GM23338 (cell line): ENCODE measurements around the gene DENND2A. TPM values are rescaled to one million over a fixed set of nuclear protein-coding genes. Genes with fewer than 3 reads are reported as not detected.

ENCODE experiments used
- ATAC-seq: fragments of 200-7000 bp; cut with Tn5 transposase; 3 replicates; pipeline ENCODE4 v1.9.1; 2020
- DNase-seq: peaks from one replicate; pipeline ENCODE4 v3.0.0-alpha.2; 2015; ENCODE audit warnings: low spot score
- H2AFZ ChIP-seq: fragments of 200-600 bp; sonication (generic); 2 replicates; pipeline ENCODE4 v1.8.0; 2016; ENCODE audit warnings: antibody characterized with exemption, mild to moderate bottlenecking, moderate library complexity
- H3F3A ChIP-seq: fragments of 200-600 bp; sonication (generic); replicated peaks from 2 replicates; pipeline ENCODE4 v1.8.0; 2017; ENCODE audit warnings: antibody characterized with exemption, mixed run types, low read depth
- H3K27ac ChIP-seq: fragments of 200-600 bp; sonication (generic); 2 replicates; pipeline ENCODE4 v1.6.1; 2016; ENCODE audit warnings: low read depth
- H3K27me3 ChIP-seq: fragments of 200-600 bp; sonication (generic); 2 replicates; pipeline ENCODE4 v1.8.0; 2016; ENCODE audit warnings: mild to moderate bottlenecking, mixed run types, moderate library complexity; ENCODE audit not compliant: insufficient read depth
- H3K36me3 ChIP-seq: fragments of 200-600 bp; sonication (generic); 2 replicates; pipeline ENCODE4 v1.8.0; 2016; ENCODE audit warnings: mild to moderate bottlenecking; ENCODE audit not compliant: insufficient read depth
- H3K4me1 ChIP-seq: fragments of 200-600 bp; sonication (generic); 2 replicates; pipeline ENCODE4 v1.8.0; 2016; ENCODE audit warnings: mild to moderate bottlenecking, moderate library complexity; ENCODE audit not compliant: insufficient read depth
- H3K4me2 ChIP-seq: fragments of 200-600 bp; sonication (generic); 2 replicates; pipeline ENCODE4 v1.7.1; 2017; ENCODE audit warnings: mixed run types
- H3K4me3 ChIP-seq: fragments of 200-600 bp; sonication (generic); 2 replicates; pipeline ENCODE4 v1.6.1; 2016; ENCODE audit warnings: mixed run types
- H3K79me2 ChIP-seq: fragments of 200-600 bp; sonication (generic); replicated peaks from 2 replicates; pipeline ENCODE4 v1.8.0; 2017; ENCODE audit warnings: mild to moderate bottlenecking; ENCODE audit not compliant: insufficient read depth
- H3K9me2 ChIP-seq: fragments of 200-600 bp; sonication (generic); 2 replicates; pipeline ENCODE4 v1.8.0; 2017; ENCODE audit not compliant: insufficient read depth
- H4K20me1 ChIP-seq: fragments of 200-600 bp; sonication (generic); replicated peaks from 2 replicates; pipeline ENCODE4 v1.8.0; 2017; ENCODE audit warnings: mild to moderate bottlenecking; ENCODE audit not compliant: insufficient read depth
- H3K27ac Mint-ChIP-seq: 2 replicates; pipeline ENCODE4 v1.8.0; 2020; ENCODE audit warnings: inconsistent platforms, mild to moderate bottlenecking, moderate library complexity, mixed read lengths
- H3K27me3 Mint-ChIP-seq: 3 replicates; pipeline ENCODE4 v1.8.0; 2022; ENCODE audit warnings: low read depth, mild to moderate bottlenecking, moderate library complexity, mixed read lengths, inconsistent platforms; ENCODE audit not compliant: insufficient read depth, poor library complexity
- H3K36me3 Mint-ChIP-seq: 3 replicates; pipeline ENCODE4 v1.8.0; 2021; ENCODE audit warnings: low read depth, mild to moderate bottlenecking, inconsistent platforms, moderate library complexity, mixed read lengths
- H3K4me1 Mint-ChIP-seq: 3 replicates; pipeline ENCODE4 v1.8.0; 2020; ENCODE audit warnings: mild to moderate bottlenecking, inconsistent platforms, mixed read lengths
- H3K4me3 Mint-ChIP-seq: 3 replicates; pipeline ENCODE4 v1.8.0; 2021; ENCODE audit warnings: moderate library complexity, mild to moderate bottlenecking, inconsistent platforms, mixed read lengths
- H3K9me3 Mint-ChIP-seq: 3 replicates; pipeline ENCODE4 v1.8.0; 2020; ENCODE audit warnings: moderate library complexity, mild to moderate bottlenecking, inconsistent platforms, mixed read lengths
- CREB1 ChIP-seq: fragments of 250-450 bp; sonication (Bioruptor Pico); IDR thresholded peaks from 2 replicates; pipeline ENCODE4 v1.5.0; 2020; ENCODE audit warnings: low read depth, mild to moderate bottlenecking, moderate library complexity
- EZH2 ChIP-seq: fragments of 200-600 bp; sonication (generic); IDR thresholded peaks from one replicate; pipeline ENCODE4 v1.8.0; 2017; ENCODE audit warnings: antibody characterized with exemption, mild to moderate bottlenecking, low read depth; ENCODE audit not compliant: unreplicated experiment
- EZH2phosphoT487 ChIP-seq: fragments of 200-600 bp; sonication (generic); IDR thresholded peaks from one replicate; pipeline ENCODE4 v1.8.1; 2018; ENCODE audit warnings: antibody characterized with exemption; ENCODE audit not compliant: unreplicated experiment
- JUNB ChIP-seq: IDR thresholded peaks from one replicate; pipeline ENCODE4 v1.6.1; 2016; ENCODE audit warnings: antibody characterized with exemption; ENCODE audit not compliant: unreplicated experiment
- NANOG ChIP-seq: IDR thresholded peaks from 2 replicates; pipeline ENCODE4 v1.6.1; 2016; ENCODE audit warnings: antibody characterized with exemption, borderline replicate concordance
- POLR2AphosphoS5 ChIP-seq: IDR thresholded peaks from 2 replicates; pipeline ENCODE4 v1.6.1; 2016; ENCODE audit warnings: antibody characterized with exemption, low read depth
- STAT1 ChIP-seq: IDR thresholded peaks from one replicate; pipeline ENCODE4 v1.6.1; 2016; ENCODE audit warnings: antibody characterized with exemption; ENCODE audit not compliant: unreplicated experiment
- ZNF114 ChIP-seq: fragments of 250-450 bp; sonication (Bioruptor Pico); IDR thresholded peaks from 2 replicates; pipeline ENCODE4 v1.5.0; 2020; ENCODE audit warnings: mild to moderate bottlenecking, moderate library complexity
- ZNF331 ChIP-seq: fragments of 250-450 bp; sonication (Bioruptor Pico); IDR thresholded peaks from 2 replicates; pipeline ENCODE4 v1.5.0; 2020; ENCODE audit warnings: low read depth, mild to moderate bottlenecking, moderate library complexity
- polyA plus RNA-seq: library from polyadenylated mRNA; unstranded; fragments of >200 nt; fragmentation: Nextera tagmentation; extraction: Ambion mirVana; gene quantifications from 2 replicates; pipeline ENCODE4 v1.2.1, GENCODE V29; 2016
- total RNA-seq: library from RNA; depleted of rRNA; stranded (reverse); fragments of >200 nt; shearing (Covaris generic); gene quantifications from 2 replicates; pipeline ENCODE4 v1.2.3, GENCODE V29; 2014
- TF ChIP-seq, protein P1 (sequence below): fragments of 250-450 bp; sonication (Bioruptor Pico); IDR thresholded peaks from 2 replicates; pipeline ENCODE4 v1.5.0; 2020; ENCODE audit warnings: mild to moderate bottlenecking, moderate library complexity
- TF ChIP-seq, protein P2 (sequence below): IDR thresholded peaks from one replicate; pipeline ENCODE4 v1.6.1; 2018; ENCODE audit warnings: antibody characterized with exemption; ENCODE audit not compliant: unreplicated experiment
- TF ChIP-seq, protein P3 (sequence below), 2 experiments: fragments of 200-600 bp in 1 of 2; sonication (generic) in 1 of 2; conservative IDR thresholded peaks; 2 replicates each; pipeline versions ENCODE4 v1.5.1 to v1.6.1; 2016 to 2017; ENCODE audit warnings: antibody characterized with exemption in 2 of 2, low read depth in 2 of 2, mild to moderate bottlenecking in 2 of 2, moderate library complexity in 1 of 2
- TF ChIP-seq, protein P4 (sequence below): IDR thresholded peaks from 2 replicates; pipeline ENCODE4 v1.6.1; 2016; ENCODE audit warnings: antibody characterized with exemption

DENND2A gene
- total and polyA plus RNA-seq, 2 experiments from 2014 or later: 1.7 to 5.6 TPM

DNA sequence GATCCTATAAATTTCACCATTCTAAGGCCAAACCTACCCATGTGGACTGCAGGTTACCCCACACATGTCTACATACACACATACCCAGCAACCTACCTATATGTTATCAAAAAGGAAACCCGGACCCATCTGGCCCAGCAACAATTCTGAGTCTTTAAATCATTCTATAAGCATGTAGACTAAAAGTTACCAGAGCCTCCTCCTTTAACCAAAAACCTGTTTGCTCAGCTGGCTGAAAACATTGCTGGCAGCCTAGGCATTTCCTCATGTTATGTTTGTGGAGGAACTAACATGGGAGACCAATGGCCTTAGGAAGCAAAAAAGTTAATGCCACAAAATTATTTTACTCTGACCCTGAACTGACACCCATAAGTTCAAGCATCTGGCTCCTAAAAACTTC is 26.9 kb upstream of the DENND2A start:
- peaks cover 12% of the 10 kb centered on the region for H3K4me1 Mint-ChIP-seq
- H3F3A ChIP-seq: 0 out of 2 replicates have a peak, but pooled peaks cover 3% of the 10 kb centered on the region
- H3K27ac ChIP-seq: no peak overlapping the region
- H3K27ac Mint-ChIP-seq: no peak overlapping the region
- H3K27me3 Mint-ChIP-seq: peaks cover 12% of the 10 kb centered on the region
- H3K79me2 ChIP-seq: no peaks in the 10 kb centered on the region
- H3K9me3 Mint-ChIP-seq: no peaks in the 10 kb centered on the region; the same call in 2 of the 3 replicates
- no peak overlapping the region for H3K4me2 ChIP-seq
- H3K36me3 ChIP-seq: no peaks in the 10 kb centered on the region
- peaks cover 16% of the 10 kb centered on the region; the same call in 1 of the 2 replicates for H3K4me1 ChIP-seq
- H3K4me3 Mint-ChIP-seq: no peak overlapping the region
- TF ChIP-seq EZH2phosphoT487 (no peak), JUNB (no peak), STAT1 (no peak), EZH2 (no peak), POLR2AphosphoS5 (no peak), CREB1 (no peak), ZNF114 (no peak), NANOG (no peak), ZNF331 (CRISPR knock-in tag) (no peak)
- TF ChIP-seq, protein P1, sequence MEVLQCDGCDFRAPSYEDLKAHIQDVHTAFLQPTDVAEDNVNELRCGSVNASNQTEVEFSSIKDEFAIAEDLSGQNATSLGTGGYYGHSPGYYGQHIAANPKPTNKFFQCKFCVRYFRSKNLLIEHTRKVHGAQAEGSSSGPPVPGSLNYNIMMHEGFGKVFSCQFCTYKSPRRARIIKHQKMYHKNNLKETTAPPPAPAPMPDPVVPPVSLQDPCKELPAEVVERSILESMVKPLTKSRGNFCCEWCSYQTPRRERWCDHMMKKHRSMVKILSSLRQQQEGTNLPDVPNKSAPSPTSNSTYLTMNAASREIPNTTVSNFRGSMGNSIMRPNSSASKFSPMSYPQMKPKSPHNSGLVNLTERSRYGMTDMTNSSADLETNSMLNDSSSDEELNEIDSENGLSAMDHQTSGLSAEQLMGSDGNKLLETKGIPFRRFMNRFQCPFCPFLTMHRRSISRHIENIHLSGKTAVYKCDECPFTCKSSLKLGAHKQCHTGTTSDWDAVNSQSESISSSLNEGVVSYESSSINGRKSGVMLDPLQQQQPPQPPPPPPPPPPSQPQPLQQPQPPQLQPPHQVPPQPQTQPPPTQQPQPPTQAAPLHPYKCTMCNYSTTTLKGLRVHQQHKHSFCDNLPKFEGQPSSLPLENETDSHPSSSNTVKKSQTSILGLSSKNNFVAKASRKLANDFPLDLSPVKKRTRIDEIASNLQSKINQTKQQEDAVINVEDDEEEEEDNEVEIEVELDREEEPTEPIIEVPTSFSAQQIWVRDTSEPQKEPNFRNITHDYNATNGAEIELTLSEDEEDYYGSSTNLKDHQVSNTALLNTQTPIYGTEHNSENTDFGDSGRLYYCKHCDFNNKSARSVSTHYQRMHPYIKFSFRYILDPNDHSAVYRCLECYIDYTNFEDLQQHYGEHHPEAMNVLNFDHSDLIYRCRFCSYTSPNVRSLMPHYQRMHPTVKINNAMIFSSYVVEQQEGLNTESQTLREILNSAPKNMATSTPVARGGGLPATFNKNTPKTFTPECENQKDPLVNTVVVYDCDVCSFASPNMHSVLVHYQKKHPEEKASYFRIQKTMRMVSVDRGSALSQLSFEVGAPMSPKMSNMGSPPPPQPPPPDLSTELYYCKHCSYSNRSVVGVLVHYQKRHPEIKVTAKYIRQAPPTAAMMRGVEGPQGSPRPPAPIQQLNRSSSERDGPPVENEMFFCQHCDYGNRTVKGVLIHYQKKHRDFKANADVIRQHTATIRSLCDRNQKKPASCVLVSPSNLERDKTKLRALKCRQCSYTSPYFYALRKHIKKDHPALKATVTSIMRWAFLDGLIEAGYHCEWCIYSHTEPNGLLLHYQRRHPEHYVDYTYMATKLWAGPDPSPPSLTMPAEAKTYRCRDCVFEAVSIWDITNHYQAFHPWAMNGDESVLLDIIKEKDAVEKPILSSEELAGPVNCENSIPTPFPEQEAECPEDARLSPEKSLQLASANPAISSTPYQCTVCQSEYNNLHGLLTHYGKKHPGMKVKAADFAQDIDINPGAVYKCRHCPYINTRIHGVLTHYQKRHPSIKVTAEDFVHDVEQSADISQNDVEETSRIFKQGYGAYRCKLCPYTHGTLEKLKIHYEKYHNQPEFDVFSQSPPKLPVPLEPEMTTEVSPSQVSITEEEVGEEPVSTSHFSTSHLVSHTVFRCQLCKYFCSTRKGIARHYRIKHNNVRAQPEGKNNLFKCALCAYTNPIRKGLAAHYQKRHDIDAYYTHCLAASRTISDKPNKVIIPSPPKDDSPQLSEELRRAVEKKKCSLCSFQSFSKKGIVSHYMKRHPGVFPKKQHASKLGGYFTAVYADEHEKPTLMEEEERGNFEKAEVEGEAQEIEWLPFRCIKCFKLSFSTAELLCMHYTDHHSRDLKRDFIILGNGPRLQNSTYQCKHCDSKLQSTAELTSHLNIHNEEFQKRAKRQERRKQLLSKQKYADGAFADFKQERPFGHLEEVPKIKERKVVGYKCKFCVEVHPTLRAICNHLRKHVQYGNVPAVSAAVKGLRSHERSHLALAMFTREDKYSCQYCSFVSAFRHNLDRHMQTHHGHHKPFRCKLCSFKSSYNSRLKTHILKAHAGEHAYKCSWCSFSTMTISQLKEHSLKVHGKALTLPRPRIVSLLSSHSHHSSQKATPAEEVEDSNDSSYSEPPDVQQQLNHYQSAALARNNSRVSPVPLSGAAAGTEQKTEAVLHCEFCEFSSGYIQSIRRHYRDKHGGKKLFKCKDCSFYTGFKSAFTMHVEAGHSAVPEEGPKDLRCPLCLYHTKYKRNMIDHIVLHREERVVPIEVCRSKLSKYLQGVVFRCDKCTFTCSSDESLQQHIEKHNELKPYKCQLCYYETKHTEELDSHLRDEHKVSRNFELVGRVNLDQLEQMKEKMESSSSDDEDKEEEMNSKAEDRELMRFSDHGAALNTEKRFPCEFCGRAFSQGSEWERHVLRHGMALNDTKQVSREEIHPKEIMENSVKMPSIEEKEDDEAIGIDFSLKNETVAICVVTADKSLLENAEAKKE: no peak
- TF ChIP-seq, protein P2, sequence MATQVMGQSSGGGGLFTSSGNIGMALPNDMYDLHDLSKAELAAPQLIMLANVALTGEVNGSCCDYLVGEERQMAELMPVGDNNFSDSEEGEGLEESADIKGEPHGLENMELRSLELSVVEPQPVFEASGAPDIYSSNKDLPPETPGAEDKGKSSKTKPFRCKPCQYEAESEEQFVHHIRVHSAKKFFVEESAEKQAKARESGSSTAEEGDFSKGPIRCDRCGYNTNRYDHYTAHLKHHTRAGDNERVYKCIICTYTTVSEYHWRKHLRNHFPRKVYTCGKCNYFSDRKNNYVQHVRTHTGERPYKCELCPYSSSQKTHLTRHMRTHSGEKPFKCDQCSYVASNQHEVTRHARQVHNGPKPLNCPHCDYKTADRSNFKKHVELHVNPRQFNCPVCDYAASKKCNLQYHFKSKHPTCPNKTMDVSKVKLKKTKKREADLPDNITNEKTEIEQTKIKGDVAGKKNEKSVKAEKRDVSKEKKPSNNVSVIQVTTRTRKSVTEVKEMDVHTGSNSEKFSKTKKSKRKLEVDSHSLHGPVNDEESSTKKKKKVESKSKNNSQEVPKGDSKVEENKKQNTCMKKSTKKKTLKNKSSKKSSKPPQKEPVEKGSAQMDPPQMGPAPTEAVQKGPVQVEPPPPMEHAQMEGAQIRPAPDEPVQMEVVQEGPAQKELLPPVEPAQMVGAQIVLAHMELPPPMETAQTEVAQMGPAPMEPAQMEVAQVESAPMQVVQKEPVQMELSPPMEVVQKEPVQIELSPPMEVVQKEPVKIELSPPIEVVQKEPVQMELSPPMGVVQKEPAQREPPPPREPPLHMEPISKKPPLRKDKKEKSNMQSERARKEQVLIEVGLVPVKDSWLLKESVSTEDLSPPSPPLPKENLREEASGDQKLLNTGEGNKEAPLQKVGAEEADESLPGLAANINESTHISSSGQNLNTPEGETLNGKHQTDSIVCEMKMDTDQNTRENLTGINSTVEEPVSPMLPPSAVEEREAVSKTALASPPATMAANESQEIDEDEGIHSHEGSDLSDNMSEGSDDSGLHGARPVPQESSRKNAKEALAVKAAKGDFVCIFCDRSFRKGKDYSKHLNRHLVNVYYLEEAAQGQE: no peak
- TF ChIP-seq, protein P3, sequence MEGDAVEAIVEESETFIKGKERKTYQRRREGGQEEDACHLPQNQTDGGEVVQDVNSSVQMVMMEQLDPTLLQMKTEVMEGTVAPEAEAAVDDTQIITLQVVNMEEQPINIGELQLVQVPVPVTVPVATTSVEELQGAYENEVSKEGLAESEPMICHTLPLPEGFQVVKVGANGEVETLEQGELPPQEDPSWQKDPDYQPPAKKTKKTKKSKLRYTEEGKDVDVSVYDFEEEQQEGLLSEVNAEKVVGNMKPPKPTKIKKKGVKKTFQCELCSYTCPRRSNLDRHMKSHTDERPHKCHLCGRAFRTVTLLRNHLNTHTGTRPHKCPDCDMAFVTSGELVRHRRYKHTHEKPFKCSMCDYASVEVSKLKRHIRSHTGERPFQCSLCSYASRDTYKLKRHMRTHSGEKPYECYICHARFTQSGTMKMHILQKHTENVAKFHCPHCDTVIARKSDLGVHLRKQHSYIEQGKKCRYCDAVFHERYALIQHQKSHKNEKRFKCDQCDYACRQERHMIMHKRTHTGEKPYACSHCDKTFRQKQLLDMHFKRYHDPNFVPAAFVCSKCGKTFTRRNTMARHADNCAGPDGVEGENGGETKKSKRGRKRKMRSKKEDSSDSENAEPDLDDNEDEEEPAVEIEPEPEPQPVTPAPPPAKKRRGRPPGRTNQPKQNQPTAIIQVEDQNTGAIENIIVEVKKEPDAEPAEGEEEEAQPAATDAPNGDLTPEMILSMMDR (conservative IDR thresholded peaks at IDR 0.05; ENCODE audit: low read depth in 2 of 2): no peak
- TF ChIP-seq, protein P4, sequence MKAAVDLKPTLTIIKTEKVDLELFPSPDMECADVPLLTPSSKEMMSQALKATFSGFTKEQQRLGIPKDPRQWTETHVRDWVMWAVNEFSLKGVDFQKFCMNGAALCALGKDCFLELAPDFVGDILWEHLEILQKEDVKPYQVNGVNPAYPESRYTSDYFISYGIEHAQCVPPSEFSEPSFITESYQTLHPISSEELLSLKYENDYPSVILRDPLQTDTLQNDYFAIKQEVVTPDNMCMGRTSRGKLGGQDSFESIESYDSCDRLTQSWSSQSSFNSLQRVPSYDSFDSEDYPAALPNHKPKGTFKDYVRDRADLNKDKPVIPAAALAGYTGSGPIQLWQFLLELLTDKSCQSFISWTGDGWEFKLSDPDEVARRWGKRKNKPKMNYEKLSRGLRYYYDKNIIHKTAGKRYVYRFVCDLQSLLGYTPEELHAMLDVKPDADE: no peak
- H3K36me3 Mint-ChIP-seq: no peaks in the 10 kb centered on the region; the same call in 2 of the 3 replicates
- H3K27me3 ChIP-seq: no peaks in the 10 kb centered on the region
- no peaks in the 10 kb centered on the region for H3K9me2 ChIP-seq
- no peak overlapping the region for H3K4me3 ChIP-seq
- ATAC-seq (no peak), DNase-seq (no peak)
- no peaks in the 10 kb centered on the region for H4K20me1 ChIP-seq
- H2AFZ ChIP-seq: peak overlapping the region; percentile 66; the same call in 1 of the 2 replicates
